HG03139 (cell line): ENCODE data around the gene RTEL1.
A peak's percentile ranks its signal among the peaks of the same experiment; 100 is the strongest.
"Not testable (repeated sequence)": the region's sequence is repeated elsewhere in the genome, so short reads cannot be mapped to it uniquely, and the experiment has no call there.

Experiments
- ATAC-seq: cut with Tn5 transposase; IDR thresholded peaks from one replicate; pipeline ENCODE4 v1.9.1; 2021; ENCODE audit not compliant: unreplicated experiment

RTEL1 gene

GRCh38 chr20:63657937-63658748, at the start of gene RTEL1:
Gene RTEL1 (plus strand): TSS chr20:63658312. CDS start chr20:63659403, 1,091 bp downstream.
- ATAC-seq: peak; percentile 67

DNA sequence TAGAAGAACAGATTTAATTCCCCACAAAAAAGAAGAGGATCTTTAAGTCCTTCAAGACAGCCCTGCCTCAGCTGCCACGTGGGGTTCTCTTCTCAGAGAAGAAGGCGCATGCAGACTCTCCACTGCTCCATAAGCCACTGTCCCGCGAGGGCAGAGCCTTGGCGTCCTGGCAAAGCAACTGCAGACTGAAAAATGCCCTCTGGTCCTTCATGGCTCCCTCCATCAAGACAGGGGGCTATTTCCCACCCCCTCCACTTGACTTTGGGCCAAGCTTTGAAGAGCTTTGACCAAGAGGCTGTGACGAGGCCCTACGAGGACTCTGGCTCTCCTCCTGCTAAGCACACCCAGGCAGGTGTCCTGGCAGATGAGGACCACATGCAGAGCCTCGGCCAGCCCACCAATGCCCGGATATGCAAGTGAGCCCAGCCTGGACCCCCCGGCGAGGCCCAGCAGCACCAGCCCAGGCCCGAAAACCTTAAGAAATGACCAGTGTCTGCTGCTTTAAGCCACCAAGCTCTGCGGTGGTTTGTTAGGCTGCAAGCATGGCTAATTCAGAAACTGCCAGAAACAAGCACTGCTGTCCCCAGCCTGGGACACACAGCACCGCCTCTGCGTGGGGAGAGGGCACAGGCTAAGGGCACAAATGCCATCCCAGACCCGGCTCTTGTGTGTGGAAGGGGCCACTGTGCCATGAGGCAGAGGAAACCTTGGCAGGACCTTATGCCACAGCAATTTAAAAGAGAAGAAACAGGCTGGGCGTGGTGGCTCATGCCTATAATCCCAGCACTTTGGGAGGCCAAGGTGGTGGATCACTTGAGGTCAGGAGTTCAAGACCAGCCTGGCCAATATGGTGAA, 47.3 kb upstream of the RTEL1 start:
- no peak for ATAC-seq

DNA sequence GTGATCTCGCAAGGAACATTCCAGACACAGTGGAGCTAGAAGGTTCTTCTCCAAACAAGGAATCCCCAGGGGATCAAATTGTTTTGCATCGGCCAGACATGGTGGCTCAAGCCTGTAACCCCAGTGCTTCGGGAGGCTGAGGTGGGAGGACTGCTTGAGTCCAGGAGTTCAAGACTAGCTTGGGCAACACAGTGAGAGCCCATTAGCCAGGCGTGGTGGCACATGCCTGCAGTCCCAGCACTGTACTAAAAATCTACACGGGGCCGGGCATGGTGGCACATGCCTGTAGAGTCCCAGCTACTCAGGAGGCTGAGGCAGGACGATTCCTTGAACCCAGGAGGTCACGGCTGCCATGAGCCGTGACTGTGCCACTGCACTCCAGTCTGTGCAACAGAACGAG, 46.5 kb upstream of the RTEL1 start:
- no peak for ATAC-seq

GRCh38 chr20:63612276-63612931, 45.7 kb upstream of the RTEL1 start:
- ATAC-seq: no peak

DNA sequence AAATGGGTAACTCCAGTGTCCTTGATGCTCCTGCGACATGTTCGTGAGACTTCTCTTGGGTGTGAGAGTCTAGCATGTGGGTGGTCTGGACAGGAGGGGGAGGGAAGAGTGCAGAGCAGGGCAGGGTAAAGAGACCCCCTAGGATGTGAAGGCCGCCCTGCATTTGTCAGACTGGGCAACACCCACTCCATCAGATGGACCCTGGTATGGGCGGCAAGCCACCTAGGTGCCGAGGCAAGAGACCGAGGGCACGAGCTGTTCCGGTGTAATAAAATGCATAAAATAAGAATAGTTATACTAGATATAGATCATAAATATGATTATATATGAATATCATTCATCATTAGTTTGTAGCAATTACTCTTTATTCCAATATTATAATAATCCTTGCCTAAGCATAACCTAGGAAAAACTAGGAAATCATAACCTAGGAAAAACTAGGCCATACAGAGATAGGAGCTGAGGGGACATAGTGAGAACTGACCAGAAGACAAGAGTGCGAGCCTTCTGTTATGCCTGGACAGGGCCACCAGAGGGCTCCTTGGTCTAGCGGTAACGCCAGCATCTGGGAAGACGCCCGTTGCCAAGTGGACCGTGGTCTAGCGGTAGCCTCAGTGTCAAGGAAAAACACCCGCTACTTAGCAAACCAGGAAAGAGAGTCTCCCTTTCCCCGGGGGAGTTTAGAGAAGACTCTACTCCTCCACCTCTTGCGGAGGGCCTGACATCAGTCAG, 44.1 kb upstream of the RTEL1 start:
- ATAC-seq: not testable (repeated sequence)

GRCh38 chr20:63617092-63617875, 40.8 kb upstream of the RTEL1 start:
- no peak for ATAC-seq

- ATAC-seq: no peak
Measured at GRCh38 chr20:63617876-63618265, 40.2 kb upstream of the RTEL1 start.

DNA sequence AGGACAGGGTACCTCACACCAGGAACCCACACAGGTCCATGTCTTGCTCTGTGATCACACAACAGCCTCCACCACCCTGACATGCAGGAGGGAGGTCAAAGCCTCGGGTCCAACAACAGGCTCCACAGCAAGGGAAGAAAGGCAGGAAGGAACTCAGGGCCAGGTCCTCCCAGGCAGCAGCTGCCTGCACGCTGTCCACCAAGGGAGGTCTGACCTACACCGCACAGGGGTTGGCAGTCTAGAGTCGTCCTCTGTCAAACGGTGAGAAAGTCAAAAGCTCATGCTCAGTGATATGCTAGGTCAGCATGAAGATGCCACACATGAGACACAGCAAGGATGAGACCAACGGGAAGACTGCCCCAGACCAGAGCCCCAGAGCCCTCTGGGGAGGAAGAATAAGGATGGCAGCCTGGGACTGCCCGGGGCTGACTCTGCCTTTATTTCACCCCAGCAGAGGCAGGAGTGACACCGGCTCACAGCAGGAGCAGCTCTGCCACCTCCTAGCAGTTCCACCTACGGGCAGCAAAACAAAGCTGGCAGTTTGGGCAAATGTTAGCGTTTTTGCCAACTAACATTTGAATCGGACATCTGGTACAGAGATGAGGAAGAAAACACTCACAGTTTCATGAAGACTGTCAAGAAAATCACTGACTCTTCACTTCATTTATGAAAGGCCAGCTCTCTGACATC, 39.7 kb upstream of the RTEL1 start:
- no peak for ATAC-seq

- ATAC-seq: no peak
Measured at GRCh38 chr20:63619086-63619485, 39.0 kb upstream of the RTEL1 start.

- no peak for ATAC-seq
Measured at GRCh38 chr20:63619505-63619904, 38.6 kb upstream of the RTEL1 start.

DNA sequence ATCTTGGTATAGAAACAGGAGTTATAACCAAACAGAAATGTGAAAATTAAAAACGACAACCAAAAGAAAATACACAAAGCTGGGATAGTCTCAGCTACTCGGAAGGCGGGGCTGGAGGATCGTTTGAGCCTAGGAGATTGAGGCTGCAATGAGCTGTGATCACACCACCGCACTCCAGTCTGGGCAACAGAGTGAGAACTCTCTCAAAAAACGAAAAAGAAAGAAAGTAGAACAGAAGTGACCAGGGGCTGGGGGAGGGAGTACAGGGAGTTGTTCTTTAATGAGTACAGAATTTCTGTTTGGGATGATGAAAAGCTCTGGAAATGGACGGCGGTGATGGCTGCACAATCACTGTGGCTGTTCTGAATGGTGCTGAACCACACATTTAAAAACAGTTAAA, 37.1 kb upstream of the RTEL1 start:
- ATAC-seq: no peak

- ATAC-seq: no peak
Measured at GRCh38 chr20:63622096-63622495, 36.0 kb upstream of the RTEL1 start.

DNA sequence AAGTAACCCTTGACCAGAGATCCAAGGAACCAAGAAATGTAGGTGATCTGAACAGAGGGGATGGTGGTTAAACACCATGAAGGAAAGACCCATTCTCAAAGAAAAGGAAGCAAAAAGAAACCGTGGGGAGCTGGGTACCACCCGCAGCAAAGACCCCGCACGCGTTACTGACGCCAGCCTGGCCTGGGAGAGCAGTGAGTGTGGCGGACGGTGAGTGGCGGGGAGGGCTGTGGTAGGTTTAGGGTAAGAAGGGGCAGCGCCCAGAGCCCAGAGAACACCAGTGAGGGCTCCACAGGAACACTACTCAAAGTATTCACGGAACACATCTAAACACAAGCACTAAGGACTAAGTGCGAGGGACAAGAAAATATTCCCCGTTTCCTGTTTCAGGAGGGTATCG, 35.4 kb upstream of the RTEL1 start:
- no peak for ATAC-seq

- no peak for ATAC-seq
Measured at GRCh38 chr20:63624486-63624885, 33.6 kb upstream of the RTEL1 start.

DNA sequence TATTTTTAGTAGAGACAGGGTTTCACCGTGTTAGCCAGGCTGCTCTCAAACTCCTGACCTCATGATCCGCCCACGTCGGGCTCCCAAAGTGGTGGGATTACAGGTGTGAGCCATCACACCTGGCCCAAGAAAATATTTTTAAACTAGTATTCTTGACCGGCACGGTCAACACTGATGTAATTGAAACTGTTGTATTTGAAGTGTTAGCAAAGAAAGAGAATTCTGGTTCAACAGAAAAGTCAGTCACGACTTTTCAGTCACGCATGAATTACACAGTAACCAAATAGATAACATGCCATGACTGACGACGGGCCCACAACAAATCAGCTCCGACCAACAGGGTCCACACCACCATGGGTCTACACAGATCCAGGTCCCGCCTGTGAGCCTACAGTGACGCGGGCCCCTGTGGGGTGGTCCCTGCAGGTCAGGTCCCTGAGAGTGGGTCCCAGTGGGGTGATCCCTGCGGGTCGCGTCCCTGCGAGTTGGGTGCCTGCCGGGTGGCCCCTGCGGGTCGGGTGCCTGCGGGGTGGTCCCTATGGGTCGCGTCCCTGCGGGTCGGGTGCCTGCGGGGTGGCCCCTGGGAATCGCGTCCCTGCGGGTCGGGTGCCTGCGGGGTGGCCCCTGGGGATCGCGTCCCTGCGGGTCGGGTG, 32.2 kb upstream of the RTEL1 start:
- ATAC-seq: no peak

- ATAC-seq: peak; percentile 45
Measured at GRCh38 chr20:63626424-63627128, 31.5 kb upstream of the RTEL1 start, which contains the start of gene GMEB2. Gene GMEB2 (minus strand): TSS chr20:63627101. CDS start chr20:63619397, 7,704 bp downstream.

- peak; percentile 78 for ATAC-seq
Measured at GRCh38 chr20:63627129-63627750, 30.9 kb upstream of the RTEL1 start.

DNA sequence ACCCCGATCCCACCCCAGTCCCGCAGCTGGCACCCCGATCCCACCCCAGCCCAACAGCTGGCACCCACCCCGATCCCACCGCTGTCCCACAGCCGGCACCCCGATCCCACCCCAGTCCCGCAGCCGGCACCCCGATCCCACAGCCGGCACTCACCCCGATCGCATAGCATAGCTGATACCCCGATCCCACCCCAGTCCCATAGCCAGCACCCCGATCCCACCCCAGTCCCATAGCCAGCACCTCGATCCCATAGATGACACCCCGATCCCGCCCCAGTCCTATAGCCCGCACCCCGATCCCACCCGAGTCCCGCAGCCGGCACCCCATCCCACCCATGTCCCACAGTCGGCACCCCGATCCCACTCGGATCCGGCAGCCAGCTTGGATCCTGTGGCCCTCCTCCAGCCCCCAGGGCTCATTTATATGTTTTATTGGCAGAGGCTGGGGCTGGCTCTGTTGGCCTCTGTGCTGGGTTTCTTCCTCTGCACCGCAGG, 30.3 kb upstream of the RTEL1 start:
- no peak for ATAC-seq
